ENCODE results near the gene POU6F2.

GRCh38 chr7:39027491-39027890 lies 49.8 kb downstream of the POU6F2 start:
- TF ChIP-seq CTCF (IDR thresholded peaks at IDR 0.05) (no peak), POLR2A (IDR thresholded peaks at IDR 0.05) (no peak)

All from body of pancreas (tissue), 4 donors.